Sigmoid colon (tissue), 7 donors: Measurements from ENCODE around the gene ELMOD1. TPM values are rescaled to one million over a fixed set of nuclear protein-coding genes. Genes with fewer than 3 reads are reported as not detected.

ENCODE experiments used
- DNase-seq: peaks from one replicate; pipeline ENCODE4 v3.0.0-alpha.2; 2019
- H3K27ac ChIP-seq, 4 donors: fragments of 200-600 bp; sonication (generic); one replicate each; pipeline ENCODE4 v1.5.1; 2016 to 2019; ENCODE audit warnings: mild to moderate bottlenecking in 1 of 4
- H3K27me3 ChIP-seq, 3 donors: fragments of 200-600 bp; sonication (generic); one replicate each; pipeline ENCODE4 v1.5.1; 2019; ENCODE audit warnings: mild to moderate bottlenecking in 1 of 3
- H3K36me3 ChIP-seq, 4 donors: fragments of 200-600 bp; sonication (generic); one replicate each; pipeline ENCODE4 v1.5.1; 2016 to 2019
- H3K4me1 ChIP-seq, 4 donors: fragments of 200-600 bp; sonication (generic); one replicate each; pipeline ENCODE4 v1.5.1; 2017 to 2019
- H3K4me3 ChIP-seq, 4 donors: fragments of 200-600 bp; sonication (generic); one replicate each; pipeline ENCODE4 v1.5.1; 2017 to 2019; ENCODE audit warnings: mild to moderate bottlenecking in 2 of 4, moderate library complexity in 1 of 4
- H3K9me3 ChIP-seq, 4 donors: fragments of 200-600 bp in 3 of 4; sonication (generic) in 3 of 4; one replicate each; pipeline versions ENCODE4 v1.5.1 to v1.6.1; 2013 to 2019
- EP300 ChIP-seq, 4 donors: sonication (generic); formaldehyde crosslinking; IDR thresholded peaks; one replicate each; pipeline ENCODE4 v1.6.1; 2017; ENCODE audit warnings: antibody characterized with exemption in 4 of 4
- POLR2A ChIP-seq, 2 donors: fragments of 450-650 bp; IDR thresholded peaks; one replicate each; pipeline ENCODE4 v1.6.1; 2016; ENCODE audit warnings: antibody characterized with exemption in 2 of 2, mild to moderate bottlenecking in 2 of 2, moderate library complexity in 2 of 2
- POLR2AphosphoS5 ChIP-seq, 4 donors: sonication (generic); formaldehyde crosslinking; IDR thresholded peaks; one replicate each; pipeline ENCODE4 v1.6.1; 2017; ENCODE audit warnings: antibody characterized with exemption in 4 of 4
- WGBS, 2 donors: extraction: QIAGEN DNeasy Blood & Tissue Kit; methylation state at CpG; one replicate each; pipeline ENCODE4 v1.1.7; 2013; 5-methylcytosine and 5-hydroxymethylcytosine counted together
- intact Hi-C: fragments of 100-400 bp; cut with DNase I; formaldehyde crosslinking; loops from one replicate; pipeline ENCODE4 v1.15.1; 2023
- polyA plus RNA-seq, 3 donors: library from polyadenylated mRNA; stranded (reverse); fragments of 200-250 nt; gene quantifications; one replicate each; pipeline ENCODE4 v1.2.3, GENCODE V29; 2013
- total RNA-seq, 4 donors: library from RNA; depleted of rRNA; stranded (reverse); fragments of >200 nt; gene quantifications; one replicate each; pipeline ENCODE4 v1.1.0, GENCODE V29; 2016
- TF ChIP-seq, protein P1 (sequence below), 4 experiments: fragments of 450-650 bp in 3 of 4; fragments of 200-600 bp in 1 of 4; IDR thresholded peaks; one replicate each; pipeline ENCODE4 v1.5.1; 2016 to 2019; ENCODE audit warnings: antibody characterized with exemption in 4 of 4, mild to moderate bottlenecking in 3 of 4, moderate library complexity in 2 of 4
- donor health status: healthy with polysubstance abuse.
- donor health status: Bipolar disorder and iron deficiency.
- donor health status: healthy.

Gene ELMOD1
- total and polyA plus RNA-seq, 7 donors: 0.14 to 1.4 (median 0.49) TPM; not detected in 2

DNA sequence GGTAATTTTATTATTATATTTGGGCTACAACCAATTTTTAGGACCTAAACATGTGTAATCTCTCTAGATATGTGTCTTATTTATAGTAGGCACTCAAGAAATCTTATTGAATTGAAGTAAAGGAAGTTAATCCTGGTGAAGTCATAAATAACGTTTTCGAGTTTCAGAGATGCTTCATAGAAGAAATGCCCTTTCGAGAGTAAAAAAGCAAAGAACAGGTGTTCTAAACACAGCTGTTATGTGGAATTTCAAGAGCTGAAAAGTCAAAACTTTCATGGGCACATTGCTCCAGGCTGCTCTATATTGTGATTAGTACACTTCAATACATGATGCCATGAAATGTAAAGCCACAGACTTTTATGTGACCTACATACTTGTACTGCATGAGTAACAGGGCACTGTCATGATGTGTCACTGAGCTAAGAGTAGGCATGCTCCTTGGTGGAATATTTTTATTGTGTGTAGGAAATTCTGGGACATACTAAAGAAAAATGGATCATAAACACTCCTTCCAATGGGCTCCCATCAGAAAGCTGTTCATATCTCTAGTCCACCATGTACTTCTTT is 7.2 kb upstream of the ELMOD1 start:
- Histone ChIP-seq H3K36me3 (no peaks in the 10 kb centered on the region), H3K27me3 (no peaks in the 10 kb centered on the region), H3K4me1 (no peaks in the 10 kb centered on the region), H3K27ac (no peak overlapping the region), H3K9me3 (no peaks in the 10 kb centered on the region), H3K4me3 (no peak overlapping the region)
- 60 to 67% methylated on average over 3 of the region's 3 CpGs for WGBS, 2 donors
- no peak for DNase-seq
- intact Hi-C loops: no loop called here
- TF ChIP-seq POLR2AphosphoS5 (IDR thresholded peaks at IDR 0.05) (no peak), EP300 (IDR thresholded peaks at IDR 0.05) (no peak), POLR2A (IDR thresholded peaks at IDR 0.05) (no peak)
- TF ChIP-seq, protein P1, sequence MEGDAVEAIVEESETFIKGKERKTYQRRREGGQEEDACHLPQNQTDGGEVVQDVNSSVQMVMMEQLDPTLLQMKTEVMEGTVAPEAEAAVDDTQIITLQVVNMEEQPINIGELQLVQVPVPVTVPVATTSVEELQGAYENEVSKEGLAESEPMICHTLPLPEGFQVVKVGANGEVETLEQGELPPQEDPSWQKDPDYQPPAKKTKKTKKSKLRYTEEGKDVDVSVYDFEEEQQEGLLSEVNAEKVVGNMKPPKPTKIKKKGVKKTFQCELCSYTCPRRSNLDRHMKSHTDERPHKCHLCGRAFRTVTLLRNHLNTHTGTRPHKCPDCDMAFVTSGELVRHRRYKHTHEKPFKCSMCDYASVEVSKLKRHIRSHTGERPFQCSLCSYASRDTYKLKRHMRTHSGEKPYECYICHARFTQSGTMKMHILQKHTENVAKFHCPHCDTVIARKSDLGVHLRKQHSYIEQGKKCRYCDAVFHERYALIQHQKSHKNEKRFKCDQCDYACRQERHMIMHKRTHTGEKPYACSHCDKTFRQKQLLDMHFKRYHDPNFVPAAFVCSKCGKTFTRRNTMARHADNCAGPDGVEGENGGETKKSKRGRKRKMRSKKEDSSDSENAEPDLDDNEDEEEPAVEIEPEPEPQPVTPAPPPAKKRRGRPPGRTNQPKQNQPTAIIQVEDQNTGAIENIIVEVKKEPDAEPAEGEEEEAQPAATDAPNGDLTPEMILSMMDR (IDR thresholded peaks at IDR 0.05): no peak

DNA sequence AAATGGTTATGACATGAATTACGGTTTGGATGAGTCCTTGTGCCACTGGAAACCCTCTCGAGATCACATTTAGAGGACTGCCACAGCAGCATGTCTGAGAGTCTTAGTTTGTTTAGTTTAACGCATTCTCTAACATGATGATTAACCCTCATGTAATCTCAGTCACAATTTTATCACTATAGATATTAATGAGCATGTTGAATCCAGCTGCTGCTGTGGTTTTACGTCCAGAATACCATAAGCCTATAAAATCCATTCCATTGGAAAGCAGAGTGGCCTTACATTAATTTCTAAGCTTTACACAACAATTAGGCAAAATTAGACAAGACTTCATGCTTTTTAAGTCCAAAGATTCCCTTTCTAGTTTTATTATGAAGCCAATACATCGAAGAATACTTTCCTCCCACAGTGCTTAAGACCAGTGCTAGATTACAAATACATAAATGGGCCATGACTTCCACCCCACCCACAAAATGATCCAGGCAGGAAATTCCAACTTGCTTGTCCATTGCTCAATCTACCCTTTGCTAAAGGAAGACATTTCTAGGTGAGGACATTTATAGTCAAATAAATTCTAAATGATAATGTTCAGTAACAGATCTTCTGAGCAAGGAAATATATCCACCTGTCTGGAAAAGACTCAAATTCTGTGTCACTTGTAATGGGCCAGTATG is 3.5 kb upstream of the ELMOD1 start:
- Histone ChIP-seq H3K36me3 (no peaks in the 10 kb centered on the region), H3K27ac (no peak overlapping the region), H3K27me3 (peaks cover 3 to 21% (median 5%) of the 10 kb centered on the region in 3 donors), H3K9me3 (no peaks in the 10 kb centered on the region), H3K4me1 (peaks cover 0 to 24% (median 22%) of the 10 kb centered on the region in 4 donors), H3K4me3 (no peak overlapping the region)
- intact Hi-C loops: no loop called here
- DNase-seq: no peak
- TF ChIP-seq POLR2A (IDR thresholded peaks at IDR 0.05) (no peak), EP300 (IDR thresholded peaks at IDR 0.05) (no peak), POLR2AphosphoS5 (IDR thresholded peaks at IDR 0.05) (no peak)
- TF ChIP-seq, protein P1 (IDR thresholded peaks at IDR 0.05): no peak
- 71 to 72% methylated on average over 5 of the region's 5 CpGs for WGBS, 2 donors

- TF ChIP-seq POLR2A (IDR thresholded peaks at IDR 0.05): no peak
- TF ChIP-seq, protein P1 (IDR thresholded peaks at IDR 0.05): no peak
- TF ChIP-seq EP300 (IDR thresholded peaks at IDR 0.05): no peak
- no peak for TF ChIP-seq POLR2AphosphoS5 (IDR thresholded peaks at IDR 0.05)
- no peak overlapping the region for H3K27ac ChIP-seq
- no peaks in the 10 kb centered on the region for H3K9me3 ChIP-seq
- H3K4me1 ChIP-seq: peaks cover 0 to 26% (median 23%) of the 10 kb centered on the region in 4 donors
- H3K4me3 ChIP-seq: peak overlapping the region; percentile 37 to 66 (median 62)
- intact Hi-C loops: no loop called here
- H3K36me3 ChIP-seq: no peaks in the 10 kb centered on the region
- peaks cover 3 to 41% (median 19%) of the 10 kb centered on the region in 3 donors for H3K27me3 ChIP-seq
- 2% methylated on average over 49 of the region's 49 CpGs for WGBS, 2 donors
- no peak for DNase-seq
These were observed 657 bp downstream of the ELMOD1 start for GRCh38 chr11:107591378-107592230.

DNA sequence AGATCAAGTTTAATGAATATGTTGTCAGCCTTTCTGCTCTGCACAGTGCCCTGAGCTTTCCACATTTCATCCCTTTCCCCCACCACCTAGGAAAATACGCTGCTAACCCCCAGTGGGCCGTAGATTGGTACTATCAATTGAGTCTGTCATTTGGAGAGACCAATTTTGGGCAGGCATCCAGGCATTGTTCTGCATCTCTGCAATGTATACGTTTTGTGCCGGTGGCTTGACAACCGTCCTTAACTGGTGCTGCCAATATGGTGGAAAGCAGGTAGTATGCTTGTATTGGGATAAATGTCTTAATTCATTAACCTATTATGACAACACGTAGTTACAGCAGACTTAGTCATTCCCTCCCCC is 1.3 kb downstream of the ELMOD1 start:
- Histone ChIP-seq H3K4me1 (peaks cover 0 to 26% (median 23%) of the 10 kb centered on the region in 4 donors), H3K4me3 (peak overlapping the region in 1 of 4 donors; percentile 66)
- WGBS, 2 donors: 10% methylated on average over 6 of the region's 6 CpGs

More for the DNA sequence above, 1.3 kb downstream of the ELMOD1 start:
- DNase-seq: no peak
- TF ChIP-seq EP300 (IDR thresholded peaks at IDR 0.05) (no peak), POLR2A (IDR thresholded peaks at IDR 0.05) (no peak), POLR2AphosphoS5 (IDR thresholded peaks at IDR 0.05) (no peak)
- TF ChIP-seq, protein P1 (IDR thresholded peaks at IDR 0.05): no peak
- Histone ChIP-seq H3K9me3 (no peaks in the 10 kb centered on the region), H3K27me3 (peaks cover 3 to 41% (median 19%) of the 10 kb centered on the region in 3 donors), H3K27ac (no peak overlapping the region), H3K36me3 (no peaks in the 10 kb centered on the region)
- intact Hi-C loops: no loop called here
